OCI-LY3 (cell line): ENCODE results near the gene NEB.

Experiments used
- EZH2phosphoT487 ChIP-seq: fragments of 200-600 bp; shearing (Covaris generic); IDR thresholded peaks from 2 replicates; pipeline ENCODE4 v1.6.1; 2018; ENCODE audit warnings: antibody characterized with exemption, mixed run types, low read depth
- TF ChIP-seq, protein P1 (sequence below): fragments of 200-600, 300-600 bp; sonication (generic); IDR thresholded peaks from 2 replicates; pipeline ENCODE4 v1.5.1; 2014; ENCODE audit warnings: antibody characterized with exemption, low read length, low read depth

DNA sequence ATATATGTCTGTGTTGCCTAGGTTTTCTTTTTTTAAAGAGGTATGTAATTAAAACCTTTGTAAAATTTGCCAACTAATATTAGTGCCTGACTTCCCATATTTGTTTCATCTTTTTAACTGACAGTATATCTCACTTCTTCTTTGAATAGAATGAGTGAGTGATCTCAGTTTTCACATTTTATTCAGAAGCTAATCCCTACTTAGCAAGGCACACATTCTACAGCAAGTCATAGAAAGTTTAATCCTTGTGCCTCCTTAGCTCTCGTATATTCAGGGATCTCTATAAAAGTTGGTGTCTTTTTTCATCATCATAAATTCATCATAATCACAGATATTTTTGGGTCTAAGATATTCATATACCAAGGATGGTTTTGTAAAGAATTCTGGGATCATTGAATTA, 258.0 kb downstream of the NEB start:
- TF ChIP-seq, protein P1, sequence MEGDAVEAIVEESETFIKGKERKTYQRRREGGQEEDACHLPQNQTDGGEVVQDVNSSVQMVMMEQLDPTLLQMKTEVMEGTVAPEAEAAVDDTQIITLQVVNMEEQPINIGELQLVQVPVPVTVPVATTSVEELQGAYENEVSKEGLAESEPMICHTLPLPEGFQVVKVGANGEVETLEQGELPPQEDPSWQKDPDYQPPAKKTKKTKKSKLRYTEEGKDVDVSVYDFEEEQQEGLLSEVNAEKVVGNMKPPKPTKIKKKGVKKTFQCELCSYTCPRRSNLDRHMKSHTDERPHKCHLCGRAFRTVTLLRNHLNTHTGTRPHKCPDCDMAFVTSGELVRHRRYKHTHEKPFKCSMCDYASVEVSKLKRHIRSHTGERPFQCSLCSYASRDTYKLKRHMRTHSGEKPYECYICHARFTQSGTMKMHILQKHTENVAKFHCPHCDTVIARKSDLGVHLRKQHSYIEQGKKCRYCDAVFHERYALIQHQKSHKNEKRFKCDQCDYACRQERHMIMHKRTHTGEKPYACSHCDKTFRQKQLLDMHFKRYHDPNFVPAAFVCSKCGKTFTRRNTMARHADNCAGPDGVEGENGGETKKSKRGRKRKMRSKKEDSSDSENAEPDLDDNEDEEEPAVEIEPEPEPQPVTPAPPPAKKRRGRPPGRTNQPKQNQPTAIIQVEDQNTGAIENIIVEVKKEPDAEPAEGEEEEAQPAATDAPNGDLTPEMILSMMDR = no peak
- TF ChIP-seq EZH2phosphoT487 = no peak
